Measurements from ENCODE around the gene SLC38A7. TPM values are rescaled to one million over a fixed set of nuclear protein-coding genes. Genes with fewer than 3 reads are reported as not detected.

Gene SLC38A7
- total and polyA plus RNA-seq, 2 of the 13 experiments (the other 11 are each of a cell fraction or from before 2014, with no cell fraction given), result 13.2 to 14.1 TPM

DNA sequence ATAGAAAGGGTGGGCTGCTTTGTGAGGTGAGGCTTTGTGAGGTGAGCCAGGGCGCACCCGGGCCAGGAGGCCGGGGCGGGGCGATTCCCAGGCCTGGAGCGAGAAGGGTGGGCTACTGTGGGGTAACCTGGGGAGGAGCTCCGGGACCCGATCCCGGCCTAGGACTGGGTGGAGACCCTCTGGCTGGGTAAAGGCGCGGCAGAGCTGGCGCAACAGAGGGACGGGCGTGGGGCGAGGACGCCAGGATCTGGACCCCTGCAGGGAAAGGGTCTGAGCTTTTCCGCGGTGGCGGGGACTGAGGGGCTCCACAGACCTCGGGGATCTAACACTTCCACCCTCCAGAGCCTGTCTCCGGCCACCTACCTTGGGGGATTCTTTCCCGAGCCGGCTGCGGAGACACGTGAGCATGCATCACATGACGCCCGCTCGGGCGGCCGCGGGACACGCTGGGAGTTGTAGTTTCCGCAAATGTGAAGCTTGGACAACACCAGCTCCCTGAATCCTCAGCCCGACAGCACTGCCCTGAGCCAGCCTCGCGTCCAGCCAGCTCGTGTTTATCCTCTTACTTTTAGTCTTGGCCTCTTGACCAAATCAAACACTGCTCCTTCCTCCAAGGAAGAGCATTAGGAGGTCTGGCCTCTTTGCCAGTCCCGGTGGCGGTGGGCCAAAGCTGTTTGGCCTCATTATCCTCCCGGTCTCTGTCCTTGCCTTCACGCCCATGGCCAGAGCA lies at the start of gene SLC38A7 (continued):
- TF ChIP-seq, protein P1, sequence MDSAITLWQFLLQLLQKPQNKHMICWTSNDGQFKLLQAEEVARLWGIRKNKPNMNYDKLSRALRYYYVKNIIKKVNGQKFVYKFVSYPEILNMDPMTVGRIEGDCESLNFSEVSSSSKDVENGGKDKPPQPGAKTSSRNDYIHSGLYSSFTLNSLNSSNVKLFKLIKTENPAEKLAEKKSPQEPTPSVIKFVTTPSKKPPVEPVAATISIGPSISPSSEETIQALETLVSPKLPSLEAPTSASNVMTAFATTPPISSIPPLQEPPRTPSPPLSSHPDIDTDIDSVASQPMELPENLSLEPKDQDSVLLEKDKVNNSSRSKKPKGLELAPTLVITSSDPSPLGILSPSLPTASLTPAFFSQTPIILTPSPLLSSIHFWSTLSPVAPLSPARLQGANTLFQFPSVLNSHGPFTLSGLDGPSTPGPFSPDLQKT (CRISPR knock-in tag; IDR thresholded peaks at IDR 0.05; ENCODE audit: borderline replicate concordance), result peak; percentile 55; the same call in 1 of the 2 replicates
- TF ChIP-seq, protein P2, sequence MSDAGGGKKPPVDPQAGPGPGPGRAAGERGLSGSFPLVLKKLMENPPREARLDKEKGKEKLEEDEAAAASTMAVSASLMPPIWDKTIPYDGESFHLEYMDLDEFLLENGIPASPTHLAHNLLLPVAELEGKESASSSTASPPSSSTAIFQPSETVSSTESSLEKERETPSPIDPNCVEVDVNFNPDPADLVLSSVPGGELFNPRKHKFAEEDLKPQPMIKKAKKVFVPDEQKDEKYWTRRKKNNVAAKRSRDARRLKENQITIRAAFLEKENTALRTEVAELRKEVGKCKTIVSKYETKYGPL (CRISPR knock-in tag; IDR thresholded peaks at IDR 0.05), result no peak; the same call in 1 of the 2 replicates
- TF ChIP-seq, protein P3, sequence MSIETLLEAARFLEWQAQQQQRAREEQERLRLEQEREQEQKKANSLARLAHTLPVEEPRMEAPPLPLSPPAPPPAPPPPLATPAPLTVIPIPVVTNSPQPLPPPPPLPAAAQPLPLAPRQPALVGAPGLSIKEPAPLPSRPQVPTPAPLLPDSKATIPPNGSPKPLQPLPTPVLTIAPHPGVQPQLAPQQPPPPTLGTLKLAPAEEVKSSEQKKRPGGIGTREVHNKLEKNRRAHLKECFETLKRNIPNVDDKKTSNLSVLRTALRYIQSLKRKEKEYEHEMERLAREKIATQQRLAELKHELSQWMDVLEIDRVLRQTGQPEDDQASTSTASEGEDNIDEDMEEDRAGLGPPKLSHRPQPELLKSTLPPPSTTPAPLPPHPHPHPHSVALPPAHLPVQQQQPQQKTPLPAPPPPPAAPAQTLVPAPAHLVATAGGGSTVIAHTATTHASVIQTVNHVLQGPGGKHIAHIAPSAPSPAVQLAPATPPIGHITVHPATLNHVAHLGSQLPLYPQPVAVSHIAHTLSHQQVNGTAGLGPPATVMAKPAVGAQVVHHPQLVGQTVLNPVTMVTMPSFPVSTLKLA (IDR thresholded peaks at IDR 0.05), result peak; percentile 63
- TF ChIP-seq ZNF33A (CRISPR knock-in tag; IDR thresholded peaks at IDR 0.05; ENCODE audit: borderline replicate concordance), result no peak
- TF ChIP-seq SAFB2 (CRISPR knock-in tag; IDR thresholded peaks at IDR 0.05; ENCODE audit: borderline replicate concordance, low read depth), result peak; percentile 49; the same call in 1 of the 2 replicates
- peak; percentile 86 for TF ChIP-seq ZNF354B (CRISPR knock-in tag; IDR thresholded peaks at IDR 0.05)
- TF ChIP-seq HDAC2 (CRISPR knock-in tag; IDR thresholded peaks at IDR 0.05), result peak; percentile 77; the same call in 1 of the 2 replicates
- TF ChIP-seq ELF4 (CRISPR knock-in tag; IDR thresholded peaks at IDR 0.05; ENCODE audit: borderline replicate concordance), result 0 out of 2 replicates have a peak, but pooled peaks have one; percentile 21
- TF ChIP-seq AHR (CRISPR knock-in tag; IDR thresholded peaks at IDR 0.05), result peak; percentile 52; the same call in 1 of the 2 replicates
- TF ChIP-seq, protein P4, sequence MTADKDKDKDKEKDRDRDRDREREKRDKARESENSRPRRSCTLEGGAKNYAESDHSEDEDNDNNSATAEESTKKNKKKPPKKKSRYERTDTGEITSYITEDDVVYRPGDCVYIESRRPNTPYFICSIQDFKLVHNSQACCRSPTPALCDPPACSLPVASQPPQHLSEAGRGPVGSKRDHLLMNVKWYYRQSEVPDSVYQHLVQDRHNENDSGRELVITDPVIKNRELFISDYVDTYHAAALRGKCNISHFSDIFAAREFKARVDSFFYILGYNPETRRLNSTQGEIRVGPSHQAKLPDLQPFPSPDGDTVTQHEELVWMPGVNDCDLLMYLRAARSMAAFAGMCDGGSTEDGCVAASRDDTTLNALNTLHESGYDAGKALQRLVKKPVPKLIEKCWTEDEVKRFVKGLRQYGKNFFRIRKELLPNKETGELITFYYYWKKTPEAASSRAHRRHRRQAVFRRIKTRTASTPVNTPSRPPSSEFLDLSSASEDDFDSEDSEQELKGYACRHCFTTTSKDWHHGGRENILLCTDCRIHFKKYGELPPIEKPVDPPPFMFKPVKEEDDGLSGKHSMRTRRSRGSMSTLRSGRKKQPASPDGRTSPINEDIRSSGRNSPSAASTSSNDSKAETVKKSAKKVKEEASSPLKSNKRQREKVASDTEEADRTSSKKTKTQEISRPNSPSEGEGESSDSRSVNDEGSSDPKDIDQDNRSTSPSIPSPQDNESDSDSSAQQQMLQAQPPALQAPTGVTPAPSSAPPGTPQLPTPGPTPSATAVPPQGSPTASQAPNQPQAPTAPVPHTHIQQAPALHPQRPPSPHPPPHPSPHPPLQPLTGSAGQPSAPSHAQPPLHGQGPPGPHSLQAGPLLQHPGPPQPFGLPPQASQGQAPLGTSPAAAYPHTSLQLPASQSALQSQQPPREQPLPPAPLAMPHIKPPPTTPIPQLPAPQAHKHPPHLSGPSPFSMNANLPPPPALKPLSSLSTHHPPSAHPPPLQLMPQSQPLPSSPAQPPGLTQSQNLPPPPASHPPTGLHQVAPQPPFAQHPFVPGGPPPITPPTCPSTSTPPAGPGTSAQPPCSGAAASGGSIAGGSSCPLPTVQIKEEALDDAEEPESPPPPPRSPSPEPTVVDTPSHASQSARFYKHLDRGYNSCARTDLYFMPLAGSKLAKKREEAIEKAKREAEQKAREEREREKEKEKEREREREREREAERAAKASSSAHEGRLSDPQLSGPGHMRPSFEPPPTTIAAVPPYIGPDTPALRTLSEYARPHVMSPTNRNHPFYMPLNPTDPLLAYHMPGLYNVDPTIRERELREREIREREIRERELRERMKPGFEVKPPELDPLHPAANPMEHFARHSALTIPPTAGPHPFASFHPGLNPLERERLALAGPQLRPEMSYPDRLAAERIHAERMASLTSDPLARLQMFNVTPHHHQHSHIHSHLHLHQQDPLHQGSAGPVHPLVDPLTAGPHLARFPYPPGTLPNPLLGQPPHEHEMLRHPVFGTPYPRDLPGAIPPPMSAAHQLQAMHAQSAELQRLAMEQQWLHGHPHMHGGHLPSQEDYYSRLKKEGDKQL (CRISPR knock-in tag; IDR thresholded peaks at IDR 0.05; ENCODE audit: low read depth), result no peak
- TF ChIP-seq CEBPG (CRISPR knock-in tag; IDR thresholded peaks at IDR 0.05), result no peak
- peak; percentile 73; the same call in 1 of the 2 replicates for TF ChIP-seq MYC (CRISPR knock-in tag; IDR thresholded peaks at IDR 0.05; ENCODE audit: borderline replicate concordance)
- peak; percentile 36; the same call in 1 of the 2 replicates for TF ChIP-seq RCOR2 (CRISPR knock-in tag; IDR thresholded peaks at IDR 0.05)
- TF ChIP-seq ZSCAN29 (CRISPR knock-in tag; conservative IDR thresholded peaks at IDR 0.05), result no peak
- TF ChIP-seq RARA (CRISPR knock-in tag; IDR thresholded peaks at IDR 0.05), result 0 out of 2 replicates have a peak, but pooled peaks have one; percentile 4
- TF ChIP-seq, protein P5, sequence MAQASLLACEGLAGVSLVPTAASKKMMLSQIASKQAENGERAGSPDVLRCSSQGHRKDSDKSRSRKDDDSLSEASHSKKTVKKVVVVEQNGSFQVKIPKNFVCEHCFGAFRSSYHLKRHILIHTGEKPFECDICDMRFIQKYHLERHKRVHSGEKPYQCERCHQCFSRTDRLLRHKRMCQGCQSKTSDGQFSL (CRISPR knock-in tag; IDR thresholded peaks at IDR 0.05), result no peak

Measured in HepG2 (cell line).